ENCODE data around the gene ANKRD30A. TPM values are rescaled to one million over a fixed set of nuclear protein-coding genes. Genes with fewer than 3 reads are reported as not detected.

ANKRD30A gene
- total RNA-seq, 4 donors from 2014 or later, result not detected

Small RNA genes lying within 50 kb of the gene (small RNA-seq; reads per million reads assigned to genes)
- gene RF00019 (not detected), gene RN7SL314P (not detected), gene RNU6-811P (not detected)

Measured in uterus (tissue), 4 donors.